HG03066 (cell line): ENCODE data around the gene ZNHIT2.
"Not testable (repeated sequence)": the region's sequence is repeated elsewhere in the genome, so short reads cannot be mapped to it uniquely, and the experiment has no call there.

Experiments used
- ATAC-seq: cut with Tn5 transposase; IDR thresholded peaks from one replicate; pipeline ENCODE4 v1.9.1; 2021; ENCODE audit warnings: low read depth; ENCODE audit not compliant: unreplicated experiment

Gene ZNHIT2

GRCh38 chr11:65121447-65121864 lies 4.0 kb upstream of the ZNHIT2 start:
- ATAC-seq: no peak

- no peak for ATAC-seq
These were observed 3.3 kb upstream of the ZNHIT2 start for GRCh38 chr11:65120831-65121230.

- no peak for ATAC-seq
These were observed 2.1 kb upstream of the ZNHIT2 start for GRCh38 chr11:65119670-65119995.

- not testable (repeated sequence) for ATAC-seq
These were observed 1.6 kb upstream of the ZNHIT2 start for GRCh38 chr11:65118891-65119669.

GRCh38 chr11:65118097-65118837 lies 766 bp upstream of the ZNHIT2 start:
- ATAC-seq: no peak

GRCh38 chr11:65116370-65117205 lies 913 bp downstream of the ZNHIT2 start:
- no peak for ATAC-seq

GRCh38 chr11:65115361-65116082 lies 2.0 kb downstream of the ZNHIT2 start:
- ATAC-seq: no peak

- ATAC-seq: no peak
These were observed 2.8 kb downstream of the ZNHIT2 start for GRCh38 chr11:65114538-65115171.

GRCh38 chr11:65113839-65114238 lies 3.7 kb downstream of the ZNHIT2 start:
- ATAC-seq: no peak

GRCh38 chr11:65113361-65113756 lies 4.1 kb downstream of the ZNHIT2 start:
- ATAC-seq: no peak

GRCh38 chr11:65112546-65113360 lies 4.7 kb downstream of the ZNHIT2 start:
- ATAC-seq: peak; percentile 47

GRCh38 chr11:65111744-65112545 lies 5.6 kb downstream of the ZNHIT2 start, which contains the start of gene TM7SF2:
Gene TM7SF2 (plus strand): TSS chr11:65111872. CDS start chr11:65112016, 144 bp downstream.
- ATAC-seq: peak; percentile 52

GRCh38 chr11:65111159-65111743 lies 6.2 kb downstream of the ZNHIT2 start:
- ATAC-seq: no peak

GRCh38 chr11:65110354-65110861 lies 7.1 kb downstream of the ZNHIT2 start:
- ATAC-seq: no peak

- no peak for ATAC-seq
These were observed 8.0 kb downstream of the ZNHIT2 start for GRCh38 chr11:65109231-65110198.

- ATAC-seq: no peak
These were observed 8.9 kb downstream of the ZNHIT2 start for GRCh38 chr11:65108469-65109123.
